MM.1S (cell line): ENCODE measurements around the gene CHST11.

Experiments
- DNase-seq: peaks from one replicate; pipeline ENCODE4 v3.0.0-alpha.2; 2015
- H2AFZ ChIP-seq: fragments of 300-600 bp; sonication (generic); 2 replicates; pipeline ENCODE4 v1.6.0; 2016; ENCODE audit warnings: antibody characterized with exemption, low read length
- H3F3A ChIP-seq: fragments of 300-600 bp; sonication (generic); 2 replicates; pipeline ENCODE4 v1.6.1; 2016; ENCODE audit warnings: mild to moderate bottlenecking, antibody characterized with exemption, low read length, moderate library complexity, mixed read lengths; ENCODE audit not compliant: insufficient read depth
- H3K27ac ChIP-seq: fragments of 300-600 bp; sonication (generic); 2 replicates; pipeline ENCODE4 v1.5.1; 2016; ENCODE audit warnings: mild to moderate bottlenecking, low read length
- H3K27me3 ChIP-seq: fragments of 300-600 bp; sonication (generic); replicated peaks from 2 replicates; pipeline ENCODE4 v1.6.0; 2016; ENCODE audit warnings: low read length; ENCODE audit not compliant: insufficient read depth
- H3K36me3 ChIP-seq: fragments of 300-600 bp; sonication (generic); replicated peaks from 2 replicates; pipeline ENCODE4 v1.6.1; 2016; ENCODE audit warnings: mild to moderate bottlenecking, low read length, mixed read lengths; ENCODE audit not compliant: insufficient read depth
- H3K4me1 ChIP-seq: fragments of 300-600 bp; sonication (generic); 2 replicates; pipeline ENCODE4 v1.6.1; 2016; ENCODE audit warnings: low read length, mixed read lengths
- H3K4me2 ChIP-seq: fragments of 300-600 bp; sonication (generic); 2 replicates; pipeline ENCODE4 v1.6.0; 2016; ENCODE audit warnings: low read depth, low read length
- H3K4me3 ChIP-seq: fragments of 300-600 bp; sonication (generic); 2 replicates; pipeline ENCODE4 v1.5.1; 2016; ENCODE audit warnings: low read length, mixed read lengths
- H3K79me2 ChIP-seq: fragments of 300-600 bp; sonication (generic); 2 replicates; pipeline ENCODE4 v1.6.1; 2016; ENCODE audit warnings: mixed run types, low read length, mixed read lengths
- H3K9ac ChIP-seq: fragments of 300-600 bp; sonication (generic); 2 replicates; pipeline ENCODE4 v1.6.1; 2016; ENCODE audit warnings: low read length, mixed read lengths
- H3K9me2 ChIP-seq: fragments of 300-600 bp; sonication (generic); replicated peaks from 2 replicates; pipeline ENCODE4 v1.6.1; 2016; ENCODE audit warnings: mild to moderate bottlenecking, low read length, mixed read lengths; ENCODE audit not compliant: insufficient read depth
- H3K9me3 ChIP-seq: fragments of 300-600 bp; sonication (generic); replicated peaks from 2 replicates; pipeline ENCODE4 v1.6.1; 2016; ENCODE audit warnings: mild to moderate bottlenecking, low read length, mixed read lengths; ENCODE audit not compliant: insufficient read depth
- H4K20me1 ChIP-seq: fragments of 300-600 bp; sonication (generic); 2 replicates; pipeline ENCODE4 v1.6.1; 2016; ENCODE audit warnings: mild to moderate bottlenecking, low read length, moderate library complexity, mixed read lengths; ENCODE audit not compliant: insufficient read depth
- CTCF ChIP-seq: fragments of 300-600 bp; sonication (generic); IDR thresholded peaks from 2 replicates; pipeline ENCODE4 v1.5.1; 2016; ENCODE audit warnings: antibody characterized with exemption, low read length, mixed read lengths
- EZH2 ChIP-seq: fragments of 300-600 bp; sonication (generic); optimal IDR thresholded peaks from 2 replicates; pipeline ENCODE3; 2017; ENCODE audit warnings: low read depth, mild to moderate bottlenecking, antibody characterized with exemption, low read length, mixed read lengths
- EZH2phosphoT487 ChIP-seq: fragments of 300-600 bp; sonication (generic); IDR thresholded peaks from 2 replicates; pipeline ENCODE4 v1.6.1; 2018; ENCODE audit warnings: antibody characterized with exemption, low read length

The CHST11 gene

DNA sequence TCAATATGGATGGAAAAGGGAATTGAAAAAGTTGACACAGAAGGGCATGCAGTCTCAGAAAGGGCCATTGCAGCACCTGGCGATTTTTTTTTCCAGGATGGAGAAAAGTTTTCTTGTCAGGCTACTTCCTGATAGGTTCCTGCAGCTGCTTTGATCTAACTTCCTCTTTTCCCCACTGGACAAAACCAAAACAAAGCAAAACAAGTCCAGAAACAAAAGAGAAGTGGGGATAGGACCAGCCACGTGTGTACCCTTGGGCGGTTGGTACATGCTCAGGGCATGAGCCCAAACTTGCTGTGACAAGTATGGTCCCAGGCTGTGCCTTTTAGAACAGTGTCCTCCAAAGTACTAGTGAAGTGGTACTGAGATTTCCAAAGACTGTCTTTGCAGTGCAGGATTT, 89.8 kb downstream of the CHST11 start:
- H3K4me3 ChIP-seq: no peak overlapping the region
- H2AFZ ChIP-seq: no peak overlapping the region
- H3K9me2 ChIP-seq: no peaks in the 10 kb centered on the region
- H3K9ac ChIP-seq: no peak overlapping the region
- no peaks in the 10 kb centered on the region for H3K9me3 ChIP-seq
- no peaks in the 10 kb centered on the region for H3K27me3 ChIP-seq
- no peaks in the 10 kb centered on the region for H4K20me1 ChIP-seq
- H3K79me2 ChIP-seq: peaks cover 48% of the 10 kb centered on the region
- TF ChIP-seq EZH2phosphoT487 (no peak), EZH2 (no peak), CTCF (no peak)
- no peak for DNase-seq
- no peaks in the 10 kb centered on the region for H3F3A ChIP-seq
- no peak overlapping the region for H3K27ac ChIP-seq
- no peaks in the 10 kb centered on the region for H3K36me3 ChIP-seq
- no peaks in the 10 kb centered on the region for H3K4me1 ChIP-seq
- H3K4me2 ChIP-seq: no peak overlapping the region

GRCh38 chr12:104547235-104547634, 90.5 kb downstream of the CHST11 start:
- H3K36me3 ChIP-seq: no peaks in the 10 kb centered on the region
- TF ChIP-seq EZH2 (no peak), EZH2phosphoT487 (no peak), CTCF (no peak)
- no peak overlapping the region for H2AFZ ChIP-seq
- H3K9me2 ChIP-seq: no peaks in the 10 kb centered on the region
- no peaks in the 10 kb centered on the region for H3K27me3 ChIP-seq
- H3K4me2 ChIP-seq: no peak overlapping the region
- no peaks in the 10 kb centered on the region for H3F3A ChIP-seq
- no peak overlapping the region for H3K27ac ChIP-seq
- no peaks in the 10 kb centered on the region for H4K20me1 ChIP-seq
- no peaks in the 10 kb centered on the region for H3K4me1 ChIP-seq
- no peak overlapping the region for H3K4me3 ChIP-seq
- H3K9me3 ChIP-seq: no peaks in the 10 kb centered on the region
- DNase-seq: no peak
- H3K9ac ChIP-seq: no peak overlapping the region
- H3K79me2 ChIP-seq: peaks cover 54% of the 10 kb centered on the region

GRCh38 chr12:104549815-104550480, 93.2 kb downstream of the CHST11 start:
- H3K36me3 ChIP-seq: no peaks in the 10 kb centered on the region
- no peak overlapping the region for H3K4me3 ChIP-seq
- H3F3A ChIP-seq: no peaks in the 10 kb centered on the region
- TF ChIP-seq EZH2phosphoT487: no peak
- no peak for TF ChIP-seq EZH2
- no peak for TF ChIP-seq CTCF
- no peaks in the 10 kb centered on the region for H3K9me2 ChIP-seq
- no peak overlapping the region for H3K9ac ChIP-seq
- no peaks in the 10 kb centered on the region for H4K20me1 ChIP-seq
- H3K4me2 ChIP-seq: no peak overlapping the region
- no peaks in the 10 kb centered on the region for H3K27me3 ChIP-seq
- H2AFZ ChIP-seq: no peak overlapping the region
- DNase-seq: no peak
- no peaks in the 10 kb centered on the region for H3K9me3 ChIP-seq
- H3K27ac ChIP-seq: no peak overlapping the region
- H3K79me2 ChIP-seq: peaks cover 41% of the 10 kb centered on the region
- no peaks in the 10 kb centered on the region for H3K4me1 ChIP-seq
